Measurements from ENCODE around the gene FABP1.

GRCh38 chr2:88099798-88100488, 27.9 kb downstream of the FABP1 start:
- TF ChIP-seq CTCF (IDR thresholded peaks at IDR 0.05) (no peak), EP300 (IDR thresholded peaks at IDR 0.05) (no peak), POLR2A (IDR thresholded peaks at IDR 0.05) (no peak)
